Right kidney (tissue), 1 donor: ENCODE results near the gene RBM34.

Source experiments
- DNase-seq: peaks from one replicate; pipeline ENCODE4 v3.0.0-alpha.2; 2016

The RBM34 gene

GRCh38 chr1:235157150-235157549, 3.9 kb downstream of the RBM34 start:
- no peak for DNase-seq

- no peak for DNase-seq
These were observed 4.3 kb downstream of the RBM34 start for GRCh38 chr1:235156740-235157139.

DNA sequence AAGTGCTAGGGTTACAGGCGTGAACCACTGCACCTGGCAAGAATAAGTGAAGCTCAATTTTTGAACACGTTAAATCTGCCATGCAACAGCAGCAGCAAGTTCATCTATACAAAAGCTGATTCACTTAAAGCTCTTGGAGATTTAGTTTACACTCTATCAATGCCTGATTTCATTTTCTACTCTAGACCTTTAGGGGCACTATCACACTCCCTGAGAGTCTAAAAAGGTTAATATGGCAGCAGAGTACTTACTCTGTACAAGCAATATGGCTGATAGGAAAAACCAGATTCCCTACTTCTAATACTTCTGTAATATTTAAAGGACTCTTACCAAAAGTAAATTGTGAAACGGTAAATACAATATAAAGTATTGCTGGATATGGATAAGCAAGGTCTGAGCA, 4.8 kb downstream of the RBM34 start:
- DNase-seq: no peak

GRCh38 chr1:235152235-235152634, 8.8 kb downstream of the RBM34 start:
- no peak for DNase-seq

GRCh38 chr1:235151033-235151432, 10.0 kb downstream of the RBM34 start:
- DNase-seq: no peak

DNA sequence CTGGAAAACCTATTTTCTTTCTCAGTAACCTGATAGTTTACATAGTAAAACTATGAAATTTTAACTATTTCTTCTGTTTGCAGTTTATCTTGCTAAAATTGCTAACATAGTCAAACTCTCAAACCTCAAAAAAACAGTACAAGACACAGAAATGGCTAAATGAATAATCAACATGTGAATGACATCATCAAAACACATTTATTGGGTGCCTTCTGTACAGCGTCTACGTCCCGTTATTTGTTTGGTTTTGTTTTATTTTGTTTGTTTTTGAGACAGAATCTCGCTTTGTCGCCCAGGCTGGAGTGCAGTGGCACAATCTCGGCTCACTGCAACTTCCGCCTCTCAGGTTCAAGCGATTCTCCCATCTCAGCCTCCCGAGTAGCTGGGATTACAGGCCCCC, 11.2 kb downstream of the RBM34 start:
- DNase-seq: no peak

DNA sequence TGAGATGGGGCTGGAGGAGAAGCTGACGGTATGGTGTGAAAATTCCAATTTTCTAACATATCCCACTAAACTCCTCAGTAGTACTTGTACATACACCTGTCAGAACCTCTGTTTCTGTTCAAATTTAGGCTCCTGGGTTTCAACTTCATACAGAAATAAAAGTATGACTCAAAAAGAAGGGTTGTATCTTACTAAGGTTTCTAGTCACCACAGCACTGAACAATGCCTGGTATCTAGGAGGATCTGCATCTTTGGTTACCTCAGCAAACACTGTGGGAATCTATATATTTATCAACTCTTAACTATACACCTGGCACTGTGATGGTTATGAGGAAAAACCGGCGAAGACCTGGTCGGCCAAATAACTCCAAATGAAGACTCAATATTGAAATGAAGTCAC, 13.8 kb downstream of the RBM34 start:
- no peak for DNase-seq

DNA sequence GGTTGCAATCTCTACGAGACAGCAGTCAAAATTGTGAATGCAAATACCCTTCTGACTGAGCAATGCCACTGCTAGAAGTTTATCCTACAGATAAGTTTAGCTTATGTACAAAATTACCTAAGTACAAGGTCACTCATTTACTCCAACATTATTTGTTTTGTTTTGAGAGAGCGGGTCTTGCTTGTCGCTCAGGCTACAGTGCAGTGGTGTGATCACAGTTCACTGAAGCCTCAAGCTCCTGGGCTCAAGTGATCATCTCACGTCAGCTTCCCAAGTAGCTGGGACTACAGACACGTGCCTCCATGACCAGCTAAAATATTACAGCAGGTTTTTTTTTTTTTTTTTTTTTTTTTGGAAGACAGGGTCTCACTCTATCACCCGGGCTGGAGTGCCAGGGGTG, 15.4 kb downstream of the RBM34 start:
- no peak for DNase-seq

DNA sequence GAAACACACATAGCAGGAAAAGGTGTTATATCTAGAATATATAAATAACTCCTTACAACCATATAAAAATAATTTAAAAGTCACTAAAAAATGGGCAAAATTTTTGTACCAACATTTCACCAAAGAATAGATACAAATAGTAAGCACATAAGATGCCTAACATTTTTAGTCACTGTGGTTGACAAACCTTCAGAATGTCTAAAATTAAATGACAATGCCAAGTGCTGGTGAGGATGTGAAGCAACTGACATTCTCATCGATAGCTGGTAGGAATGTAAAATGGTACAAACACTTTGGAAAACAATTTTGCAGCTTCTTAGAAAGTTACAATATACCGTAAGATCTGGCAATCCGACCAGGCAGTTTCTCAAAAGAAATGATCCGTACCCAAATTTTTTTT, 18.1 kb downstream of the RBM34 start:
- DNase-seq: no peak

- no peak for DNase-seq
These were observed 21.7 kb downstream of the RBM34 start for GRCh38 chr1:235139315-235139714.

DNA sequence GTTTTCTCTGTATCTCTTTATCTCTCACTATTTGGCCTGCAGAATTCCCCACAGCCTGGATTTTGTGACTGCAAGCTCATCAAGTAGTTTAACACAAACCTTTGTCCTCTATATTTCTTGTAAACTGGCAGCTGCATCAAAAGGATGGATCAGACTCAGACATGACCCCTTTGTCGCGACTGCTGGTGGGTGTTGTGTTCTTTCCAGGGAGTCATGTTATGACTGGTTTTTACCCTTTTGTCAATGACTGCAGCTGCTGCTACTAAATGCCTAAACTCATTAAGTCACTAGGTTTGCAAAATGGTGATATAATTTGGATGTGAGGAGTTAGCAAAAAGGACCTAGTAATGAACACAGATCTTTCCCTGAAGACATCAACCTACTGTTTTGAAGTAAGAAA, 22.2 kb downstream of the RBM34 start:
- DNase-seq: no peak

GRCh38 chr1:235136111-235136510, 24.9 kb downstream of the RBM34 start:
- no peak for DNase-seq

DNA sequence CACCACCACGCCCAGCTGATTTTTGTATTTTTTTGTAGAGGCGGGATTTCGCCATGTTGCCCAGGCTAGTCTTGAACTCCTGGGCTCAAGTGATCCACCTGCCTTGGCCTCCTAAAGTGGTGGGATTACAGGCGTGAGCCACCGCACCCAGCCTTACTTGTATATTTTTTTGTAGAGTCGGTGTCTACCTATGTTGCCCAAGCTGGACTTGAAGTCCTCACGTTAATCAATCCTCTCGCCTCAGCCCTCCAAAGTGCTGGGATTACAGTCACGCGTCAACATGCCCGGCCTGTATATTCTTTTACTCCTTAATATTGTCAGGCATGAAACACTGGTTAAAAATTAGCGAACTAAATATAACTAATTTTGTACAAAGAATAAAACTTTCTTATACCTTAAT, 26.9 kb downstream of the RBM34 start:
- DNase-seq: no peak

- DNase-seq: no peak
These were observed 28.0 kb downstream of the RBM34 start for GRCh38 chr1:235133086-235133485.

- no peak for DNase-seq
These were observed 29.1 kb downstream of the RBM34 start for GRCh38 chr1:235131961-235132360.

- no peak for DNase-seq
These were observed 30.2 kb downstream of the RBM34 start for GRCh38 chr1:235130766-235131270.

- DNase-seq: no peak
These were observed 31.1 kb downstream of the RBM34 start for GRCh38 chr1:235129774-235130570.

DNA sequence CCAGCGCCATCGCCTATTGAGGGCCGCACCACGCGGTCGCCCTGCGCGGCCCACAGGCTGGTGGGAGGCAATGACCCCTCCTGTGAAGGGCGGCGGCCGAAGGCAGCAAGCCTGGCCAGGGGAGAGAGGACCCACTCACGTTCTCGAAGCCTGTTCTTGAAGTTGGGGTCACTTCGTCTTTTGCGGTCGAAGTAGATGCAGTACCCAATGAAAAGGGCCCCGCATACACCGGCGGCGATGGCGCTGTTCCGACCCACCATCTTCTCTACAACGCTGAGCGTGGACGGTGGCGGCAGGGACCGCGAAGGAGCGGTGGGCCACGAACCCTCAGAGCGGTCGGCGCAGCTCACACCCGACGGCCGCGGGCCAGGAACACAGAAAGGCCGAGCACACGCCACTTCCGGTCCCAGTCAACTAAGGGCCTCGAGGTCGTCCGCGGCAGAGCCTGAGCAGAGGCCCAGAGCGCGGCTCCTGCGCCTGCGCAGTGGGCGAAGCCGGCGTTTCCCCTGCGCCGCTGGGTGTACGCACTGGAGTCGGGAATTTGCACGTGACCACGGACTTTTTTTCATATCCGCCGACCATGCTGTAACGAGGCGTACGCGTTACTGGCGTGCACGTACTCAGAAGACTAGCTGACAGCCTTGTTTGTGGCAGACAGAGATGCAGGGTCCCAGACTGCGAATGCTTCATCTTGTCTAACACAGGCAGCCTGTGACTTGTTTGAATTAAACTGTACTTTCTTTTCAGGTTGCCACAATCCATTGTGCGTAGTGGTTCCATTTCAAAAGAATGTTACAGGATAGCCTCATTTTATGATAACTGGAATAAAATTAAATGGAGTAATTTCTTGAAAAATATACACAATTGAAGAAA, 32.4 kb downstream of the RBM34 start, which contains the start of gene TOMM20:
TSS of gene TOMM20 (minus strand) at position 382 of the 873 bp plus-strand sequence. CDS start at position 260, 122 bp downstream.
- DNase-seq: peak; percentile 91

- DNase-seq: no peak
These were observed 33.2 kb downstream of the RBM34 start for GRCh38 chr1:235127732-235128455.

DNA sequence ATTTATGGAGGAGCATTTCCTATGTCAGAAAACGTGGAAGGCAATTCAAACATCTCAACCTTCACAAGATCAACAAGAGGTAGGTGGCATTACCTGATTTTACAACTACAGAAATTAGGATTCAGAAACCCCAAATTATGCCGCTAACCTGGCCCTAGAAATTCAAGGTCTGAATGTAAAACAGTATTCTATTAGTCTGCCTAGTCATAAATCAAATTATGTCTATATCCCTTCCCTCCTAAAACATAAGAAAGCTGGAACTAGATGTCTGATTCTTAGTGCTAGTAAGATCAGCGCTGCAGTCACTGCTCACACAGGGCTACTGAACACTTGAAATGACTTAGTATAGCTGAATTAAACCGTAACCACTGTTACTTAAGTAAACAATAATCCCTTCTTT, 33.8 kb downstream of the RBM34 start:
- no peak for DNase-seq

- no peak for DNase-seq
These were observed 36.4 kb downstream of the RBM34 start for GRCh38 chr1:235124665-235125064.

GRCh38 chr1:235124111-235124510, 36.9 kb downstream of the RBM34 start:
- DNase-seq: no peak

DNA sequence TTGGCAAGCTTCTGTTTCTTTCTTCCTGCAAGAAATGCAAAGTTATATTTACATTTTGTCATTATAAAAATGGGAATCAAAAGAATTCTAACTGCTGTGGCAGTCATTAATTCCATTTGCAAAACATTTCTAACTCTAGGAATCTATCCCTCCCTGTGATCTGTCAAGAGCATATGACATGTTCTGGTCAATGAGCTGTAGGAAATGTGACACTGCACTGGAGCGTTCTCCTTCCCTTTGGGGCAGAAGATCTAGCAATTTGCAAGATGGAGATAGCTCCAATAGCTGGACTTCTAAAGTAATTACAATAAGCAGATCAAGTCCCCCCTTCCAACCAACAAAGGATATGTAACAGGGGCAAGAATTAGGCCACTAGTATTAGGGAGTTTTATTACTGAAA, 38.7 kb downstream of the RBM34 start:
- DNase-seq: no peak
